ENCODE results near the gene RAB11FIP3. TPM values are rescaled to one million over a fixed set of nuclear protein-coding genes. Genes with fewer than 3 reads are reported as not detected.

Gene RAB11FIP3
- total RNA-seq, 8 experiments from 2014 or later = 13.6 to 32.6 (median 25.2) TPM

- H3K4me1 ChIP-seq (replicated peaks in 1 of 2) = no peaks in the 10 kb centered on the region
- in situ Hi-C loops (cut with MboI; ENCODE audit: low pct_unique_long_range_greater_than_20kb in 2 of 9, low sequenced_read_pairs in 9 of 9, unreplicated experiment in 9 of 9) = no loop called here
- 80 to 100% (median 95%) methylated on average over 1 to 20 of the region's 45 CpGs; no CpG with 5 or more reads in 4 of the 10 experiments for WGBS, 10 experiments
- peak in 3 of 8 experiments; percentile 10 to 28 (median 25) for ATAC-seq (replicated peaks in 6 of 8)
- H3K4me3 ChIP-seq = no peak overlapping the region
- no peak overlapping the region for H3K27ac ChIP-seq
Measured at GRCh38 chr16:515175-515938, 89.9 kb downstream of the RAB11FIP3 start.

GRCh38 chr16:515939-516226 lies 90.4 kb downstream of the RAB11FIP3 start:
- ATAC-seq (replicated peaks in 6 of 8) = peak in 1 of 8 experiments; percentile 19
- no peak overlapping the region for H3K4me3 ChIP-seq
- in situ Hi-C loops (cut with MboI; ENCODE audit: low pct_unique_long_range_greater_than_20kb in 2 of 9, low sequenced_read_pairs in 9 of 9, unreplicated experiment in 9 of 9) = no loop called here
- H3K4me1 ChIP-seq (replicated peaks in 1 of 2) = no peaks in the 10 kb centered on the region
- H3K27ac ChIP-seq = no peak overlapping the region
- 100% methylated on average over 2 of the region's 11 CpGs; no CpG with 5 or more reads in 9 of the 10 experiments for WGBS, 10 experiments

GRCh38 chr16:516301-516700 lies 90.9 kb downstream of the RAB11FIP3 start:
- no peak overlapping the region for H3K27ac ChIP-seq
- 96 to 100% (median 99%) methylated on average over 1 to 8 of the region's 8 CpGs; no CpG with 5 or more reads in 4 of the 10 experiments for WGBS, 10 experiments
- in situ Hi-C loops (cut with MboI; ENCODE audit: low pct_unique_long_range_greater_than_20kb in 2 of 9, low sequenced_read_pairs in 9 of 9, unreplicated experiment in 9 of 9) = no loop called here
- H3K4me1 ChIP-seq (replicated peaks in 1 of 2) = no peaks in the 10 kb centered on the region
- ATAC-seq (replicated peaks in 6 of 8) = no peak
- H3K4me3 ChIP-seq = no peak overlapping the region

- WGBS, 10 experiments = 60 to 93% methylated on average over 1 to 3 of the region's 9 CpGs; no CpG with 5 or more reads in 8 of the 10 experiments
- Histone ChIP-seq H3K4me1 (replicated peaks in 1 of 2) (no peaks in the 10 kb centered on the region), H3K27ac (no peak overlapping the region), H3K4me3 (no peak overlapping the region)
- in situ Hi-C loops (cut with MboI; ENCODE audit: low pct_unique_long_range_greater_than_20kb in 2 of 9, low sequenced_read_pairs in 9 of 9, unreplicated experiment in 9 of 9) = no loop called here
- ATAC-seq (replicated peaks in 6 of 8) = peak in 1 of 8 experiments; percentile 5
Measured at GRCh38 chr16:518858-519257, 93.4 kb downstream of the RAB11FIP3 start.

GRCh38 chr16:519425-519824 lies 94.0 kb downstream of the RAB11FIP3 start:
- WGBS, 10 experiments = 100% methylated on average over 5 of the region's 19 CpGs; no CpG with 5 or more reads in 9 of the 10 experiments
- in situ Hi-C loops (cut with MboI; ENCODE audit: low pct_unique_long_range_greater_than_20kb in 2 of 9, low sequenced_read_pairs in 9 of 9, unreplicated experiment in 9 of 9) = no loop called here
- ATAC-seq (replicated peaks in 6 of 8) = no peak
- Histone ChIP-seq H3K27ac (no peak overlapping the region), H3K4me1 (replicated peaks in 1 of 2) (no peaks in the 10 kb centered on the region), H3K4me3 (no peak overlapping the region)

- in situ Hi-C loops (cut with MboI; ENCODE audit: low pct_unique_long_range_greater_than_20kb in 2 of 9, low sequenced_read_pairs in 9 of 9, unreplicated experiment in 9 of 9) = no loop called here
- 95 to 100% (median 100%) methylated on average over 2 to 5 of the region's 35 CpGs; no CpG with 5 or more reads in 7 of the 10 experiments for WGBS, 10 experiments
- no peak for ATAC-seq (replicated peaks in 6 of 8)
- no peak overlapping the region for H3K27ac ChIP-seq
- peaks cover 0 to 2% of the 10 kb centered on the region in 2 donors for H3K4me1 ChIP-seq (replicated peaks in 1 of 2)
- H3K4me3 ChIP-seq = no peak overlapping the region
Measured at GRCh38 chr16:519841-520687, 94.6 kb downstream of the RAB11FIP3 start.

GRCh38 chr16:520847-521246 lies 95.4 kb downstream of the RAB11FIP3 start:
- H3K4me3 ChIP-seq = no peak overlapping the region
- in situ Hi-C loops (cut with MboI; ENCODE audit: low pct_unique_long_range_greater_than_20kb in 2 of 9, low sequenced_read_pairs in 9 of 9, unreplicated experiment in 9 of 9) = no loop called here
- H3K27ac ChIP-seq = no peak overlapping the region
- H3K4me1 ChIP-seq (replicated peaks in 1 of 2) = peaks cover 6 to 9% of the 10 kb centered on the region in 2 donors
- 80 to 100% (median 100%) methylated on average over 1 to 8 of the region's 13 CpGs; no CpG with 5 or more reads in 5 of the 10 experiments for WGBS, 10 experiments
- ATAC-seq (replicated peaks in 6 of 8) = no peak

GRCh38 chr16:521381-522210 lies 96.1 kb downstream of the RAB11FIP3 start:
- Histone ChIP-seq H3K4me3 (no peak overlapping the region), H3K27ac (no peak overlapping the region), H3K4me1 (replicated peaks in 1 of 2) (peaks cover 12 to 13% of the 10 kb centered on the region in 2 donors)
- no peak for ATAC-seq (replicated peaks in 6 of 8)
- in situ Hi-C loops (cut with MboI; ENCODE audit: low pct_unique_long_range_greater_than_20kb in 2 of 9, low sequenced_read_pairs in 9 of 9, unreplicated experiment in 9 of 9) = no loop called here
- 64 to 100% (median 84%) methylated on average over 1 to 12 of the region's 34 CpGs; no CpG with 5 or more reads in 2 of the 10 experiments for WGBS, 10 experiments

GRCh38 chr16:522320-523096 lies 97.1 kb downstream of the RAB11FIP3 start:
- Histone ChIP-seq H3K4me3 (no peak overlapping the region), H3K27ac (peak overlapping the region in 1 of 2 donors; percentile 23), H3K4me1 (replicated peaks in 1 of 2) (peaks cover 12 to 13% of the 10 kb centered on the region in 2 donors)
- 65 to 100% (median 91%) methylated on average over 1 to 2 of the region's 23 CpGs; no CpG with 5 or more reads in 4 of the 10 experiments for WGBS, 10 experiments
- in situ Hi-C loops (cut with MboI; ENCODE audit: low pct_unique_long_range_greater_than_20kb in 2 of 9, low sequenced_read_pairs in 9 of 9, unreplicated experiment in 9 of 9) = no loop called here
- no peak for ATAC-seq (replicated peaks in 6 of 8)

GRCh38 chr16:523097-523741 lies 97.8 kb downstream of the RAB11FIP3 start:
- 46 to 100% (median 93%) methylated on average over 1 to 8 of the region's 22 CpGs; no CpG with 5 or more reads in 5 of the 10 experiments for WGBS, 10 experiments
- H3K27ac ChIP-seq = no peak overlapping the region
- no peak for ATAC-seq (replicated peaks in 6 of 8)
- H3K4me1 ChIP-seq (replicated peaks in 1 of 2) = peaks cover 12 to 13% of the 10 kb centered on the region in 2 donors
- in situ Hi-C loops (cut with MboI; ENCODE audit: low pct_unique_long_range_greater_than_20kb in 2 of 9, low sequenced_read_pairs in 9 of 9, unreplicated experiment in 9 of 9) = no loop called here
- no peak overlapping the region for H3K4me3 ChIP-seq

- in situ Hi-C loops (cut with MboI; ENCODE audit: low pct_unique_long_range_greater_than_20kb in 2 of 9, low sequenced_read_pairs in 9 of 9, unreplicated experiment in 9 of 9) = no loop called here
- no peak overlapping the region for H3K27ac ChIP-seq
- no peak for ATAC-seq (replicated peaks in 6 of 8)
- WGBS, 10 experiments = 80 to 100% methylated on average over 1 to 2 of the region's 24 CpGs; no CpG with 5 or more reads in 8 of the 10 experiments
- no peak overlapping the region for H3K4me3 ChIP-seq
- peaks cover 21 to 24% of the 10 kb centered on the region in 2 donors for H3K4me1 ChIP-seq (replicated peaks in 1 of 2)
Measured at GRCh38 chr16:524274-525040, 99.0 kb downstream of the RAB11FIP3 start.

Data from motor neuron (in vitro differentiated cells).